Activated CD4-positive, alpha-beta T cell treated with anti-CD3 and anti-CD28 coated beads, Interleukin-2, amount 10 ng/mL, durations not matched to agents 7 days and 5 days (primary cell): ENCODE measurements around the gene CCR5AS.
"Not testable (repeated sequence)": the region's sequence is repeated elsewhere in the genome, so short reads cannot be mapped to it uniquely, and the experiment has no call there.

Experiments
- CTCF ChIA-PET: fragments of 350-600 bp; sonication (Branson Sonifier 250); formaldehyde crosslinking; loops from one replicate; lab custom pipeline; 2021; ENCODE audit warnings: antibody characterized with exemption; lab: Charles Lee
- POLR2A ChIA-PET: fragments of 350-600 bp; sonication (Branson Sonifier 250); formaldehyde crosslinking; loops from one replicate; lab custom pipeline; 2021; ENCODE audit warnings: antibody characterized with exemption; lab: Charles Lee
- DNase-seq: peaks from one replicate; pipeline ENCODE4 v3.0.0-alpha.2; 2020
- H3K27ac Mint-ChIP-seq: one replicate; pipeline ENCODE4 v1.8.0; 2021; ENCODE audit warnings: mild to moderate bottlenecking, moderate library complexity, mixed read lengths
- H3K27me3 Mint-ChIP-seq: one replicate; pipeline ENCODE4 v1.8.0; 2021; ENCODE audit warnings: mixed read lengths
- H3K36me3 Mint-ChIP-seq: one replicate; pipeline ENCODE4 v1.8.0; 2021; ENCODE audit warnings: low read depth, mixed read lengths
- H3K4me1 Mint-ChIP-seq: one replicate; pipeline ENCODE4 v1.8.0; 2021; ENCODE audit warnings: mixed read lengths
- H3K4me3 Mint-ChIP-seq: one replicate; pipeline ENCODE4 v1.8.0; 2021; ENCODE audit warnings: mild to moderate bottlenecking, moderate library complexity, mixed read lengths
- H3K9me3 Mint-ChIP-seq: one replicate; pipeline ENCODE4 v1.8.0; 2021; ENCODE audit warnings: mixed read lengths

Gene CCR5AS

GRCh38 chr3:46397111-46397510, 9.8 kb downstream of the CCR5AS start:
- H3K27ac Mint-ChIP-seq, result no peak overlapping the region
- CTCF ChIA-PET, result no interaction called here
- H3K4me3 Mint-ChIP-seq, result no peak overlapping the region
- peaks cover 18% of the 10 kb centered on the region for H3K4me1 Mint-ChIP-seq
- H3K36me3 Mint-ChIP-seq, result no peaks in the 10 kb centered on the region
- POLR2A ChIA-PET, result no interaction called here
- no peak for DNase-seq
- peaks cover 2% of the 10 kb centered on the region for H3K9me3 Mint-ChIP-seq
- peaks cover 6% of the 10 kb centered on the region for H3K27me3 Mint-ChIP-seq

- Mint-ChIP-seq H3K4me1 (peaks cover 18% of the 10 kb centered on the region), H3K36me3 (no peaks in the 10 kb centered on the region), H3K27ac (no peak overlapping the region), H3K9me3 (peaks cover 2% of the 10 kb centered on the region), H3K27me3 (peaks cover 6% of the 10 kb centered on the region), H3K4me3 (no peak overlapping the region)
- no peak for DNase-seq
- ChIA-PET CTCF (interaction anchor here (0.6 to 1.0 kb wide), 2 partner anchors 18 to 103 kb away, joined by 3 read pairs; no protein-coding TSS in a partner anchor), POLR2A (no interaction called here)
Measured at GRCh38 chr3:46395766-46396530, 10.9 kb downstream of the CCR5AS start.

- Mint-ChIP-seq H3K27ac (no peak overlapping the region), H3K4me1 (peaks cover 18% of the 10 kb centered on the region), H3K27me3 (peaks cover 6% of the 10 kb centered on the region), H3K9me3 (peaks cover 2% of the 10 kb centered on the region), H3K36me3 (no peaks in the 10 kb centered on the region), H3K4me3 (no peak overlapping the region)
- ChIA-PET POLR2A (no interaction called here), CTCF (interaction anchor here (1.0 kb wide), 1 partner anchor 17 kb away, joined by 3 read pairs; no protein-coding TSS in a partner anchor)
- DNase-seq, result no peak
Measured at GRCh38 chr3:46395210-46395661, 11.6 kb downstream of the CCR5AS start.

- Mint-ChIP-seq H3K4me1 (peaks cover 18% of the 10 kb centered on the region), H3K9me3 (peaks cover 2% of the 10 kb centered on the region), H3K27ac (no peak overlapping the region), H3K36me3 (no peaks in the 10 kb centered on the region), H3K4me3 (no peak overlapping the region), H3K27me3 (peaks cover 6% of the 10 kb centered on the region)
- ChIA-PET CTCF (interaction anchor here (0.7 kb wide), 1 partner anchor 37 kb away, joined by 3 read pairs; no protein-coding TSS in a partner anchor), POLR2A (no interaction called here)
- DNase-seq, result no peak
Measured at GRCh38 chr3:46393554-46394434, 13.1 kb downstream of the CCR5AS start.

GRCh38 chr3:46393011-46393410, 13.9 kb downstream of the CCR5AS start:
- Mint-ChIP-seq H3K27me3 (peaks cover 4% of the 10 kb centered on the region), H3K27ac (no peak overlapping the region), H3K36me3 (no peaks in the 10 kb centered on the region), H3K4me3 (no peak overlapping the region), H3K9me3 (peaks cover 2% of the 10 kb centered on the region), H3K4me1 (peaks cover 18% of the 10 kb centered on the region)
- DNase-seq, result no peak
- ChIA-PET CTCF (interaction anchor here (0.5 to 0.7 kb wide), 2 partner anchors 16 to 36 kb away, joined by 3 read pairs; no protein-coding TSS in a partner anchor), POLR2A (no interaction called here)

GRCh38 chr3:46391526-46391925, 15.3 kb downstream of the CCR5AS start:
- DNase-seq, H3K27ac Mint-ChIP-seq, H3K4me1 Mint-ChIP-seq, H3K27me3 Mint-ChIP-seq, H3K9me3 Mint-ChIP-seq, H3K4me3 Mint-ChIP-seq, POLR2A ChIA-PET, H3K36me3 Mint-ChIP-seq, CTCF ChIA-PET: not testable (repeated sequence)

GRCh38 chr3:46389306-46389705, 17.6 kb downstream of the CCR5AS start:
- H3K4me1 Mint-ChIP-seq, result peaks cover 11% of the 10 kb centered on the region
- no peaks in the 10 kb centered on the region for H3K36me3 Mint-ChIP-seq
- POLR2A ChIA-PET, result no interaction called here
- H3K27ac Mint-ChIP-seq, result no peak overlapping the region
- CTCF ChIA-PET, result interaction anchor here (0.8 kb wide), 1 partner anchor 9 kb away, joined by 4 read pairs; no protein-coding TSS in a partner anchor
- no peaks in the 10 kb centered on the region for H3K27me3 Mint-ChIP-seq
- no peak for DNase-seq
- peaks cover 3% of the 10 kb centered on the region for H3K9me3 Mint-ChIP-seq
- H3K4me3 Mint-ChIP-seq, result no peak overlapping the region

GRCh38 chr3:46388847-46389246, 18.0 kb downstream of the CCR5AS start:
- H3K4me3 Mint-ChIP-seq, DNase-seq, POLR2A ChIA-PET, H3K9me3 Mint-ChIP-seq, H3K27ac Mint-ChIP-seq, H3K27me3 Mint-ChIP-seq, H3K36me3 Mint-ChIP-seq: not testable (repeated sequence)
- CTCF ChIA-PET, result interaction anchor here (0.8 kb wide), 1 partner anchor 9 kb away, joined by 4 read pairs; no protein-coding TSS in a partner anchor
- H3K4me1 Mint-ChIP-seq, result peaks cover 15% of the 10 kb centered on the region

GRCh38 chr3:46386205-46386604, 20.7 kb downstream of the CCR5AS start:
- Mint-ChIP-seq H3K9me3 (peaks cover 3% of the 10 kb centered on the region), H3K4me1 (peaks cover 27% of the 10 kb centered on the region), H3K27me3 (no peaks in the 10 kb centered on the region), H3K4me3 (no peak overlapping the region), H3K27ac (no peak overlapping the region), H3K36me3 (no peaks in the 10 kb centered on the region)
- CTCF ChIA-PET, result interaction anchor here (0.9 to 1.4 kb wide), 5 partner anchors 8 to 61 kb away, joined by 3 read pairs; no protein-coding TSS in a partner anchor
- POLR2A ChIA-PET, result interaction anchor here (0.7 kb wide), 1 partner anchor 68 kb away, joined by 8 read pairs; no protein-coding TSS in a partner anchor
- DNase-seq, result no peak

- Mint-ChIP-seq H3K4me1 (peaks cover 40% of the 10 kb centered on the region), H3K9me3 (peaks cover 3% of the 10 kb centered on the region), H3K27ac (peak overlapping the region; percentile 0), H3K4me3 (no peak overlapping the region), H3K27me3 (no peaks in the 10 kb centered on the region), H3K36me3 (peaks cover 2% of the 10 kb centered on the region)
- CTCF ChIA-PET, result interaction anchor here (0.9 to 1.5 kb wide), 4 partner anchors 9 to 305 kb away, joined by 3 to 4 read pairs (median 4); partner anchors contain the start of gene CCRL2
- no peak for DNase-seq
- POLR2A ChIA-PET, result interaction anchor here (0.7 kb wide), 1 partner anchor 303 kb away, joined by 3 read pairs; no protein-coding TSS in a partner anchor
Measured at GRCh38 chr3:46383951-46384330, 22.9 kb downstream of the CCR5AS start.

- H3K27me3 Mint-ChIP-seq, result no peaks in the 10 kb centered on the region
- DNase-seq, result no peak
- peak overlapping the region; percentile 54 for H3K27ac Mint-ChIP-seq
- H3K9me3 Mint-ChIP-seq, result peaks cover 3% of the 10 kb centered on the region
- peaks cover 2% of the 10 kb centered on the region for H3K36me3 Mint-ChIP-seq
- H3K4me3 Mint-ChIP-seq, result no peak overlapping the region
- CTCF ChIA-PET, result interaction anchor here (0.9 to 2.2 kb wide), 5 partner anchors 9 to 304 kb away, joined by 3 to 5 read pairs (median 4); partner anchors contain the start of gene CCRL2
- peaks cover 42% of the 10 kb centered on the region for H3K4me1 Mint-ChIP-seq
- POLR2A ChIA-PET, result no interaction called here
Measured at GRCh38 chr3:46383211-46383950, 23.5 kb downstream of the CCR5AS start.

- H3K27me3 Mint-ChIP-seq, result peaks cover 6% of the 10 kb centered on the region
- ChIA-PET POLR2A (no interaction called here), CTCF (interaction anchor here (2.2 kb wide), 1 partner anchor 10 kb away, joined by 5 read pairs; no protein-coding TSS in a partner anchor)
- H3K4me3 Mint-ChIP-seq, result no peak overlapping the region
- DNase-seq, result no peak
- peaks cover 3% of the 10 kb centered on the region for H3K9me3 Mint-ChIP-seq
- H3K36me3 Mint-ChIP-seq, result peaks cover 2% of the 10 kb centered on the region
- peaks cover 47% of the 10 kb centered on the region for H3K4me1 Mint-ChIP-seq
- no peak overlapping the region for H3K27ac Mint-ChIP-seq
Measured at GRCh38 chr3:46381625-46382024, 25.2 kb downstream of the CCR5AS start.
